Measurements from ENCODE around the gene C1QTNF3. TPM values are rescaled to one million over a fixed set of nuclear protein-coding genes. Genes with fewer than 3 reads are reported as not detected.

The C1QTNF3 gene
- polyA plus RNA-seq, 4 donors, result 54.3 to 65.6 (median 58.5) TPM

Other genes starting within 250 kb of the C1QTNF3 start
- gene ADAMTS12, start 151.2 kb downstream of the C1QTNF3 start, polyA plus RNA-seq (ENCODE audit: insufficient read length in 4 of 4), result 10 to 100 TPM; 14.3 to 17.8 (median 15.9) TPM
- gene RXFP3, start 106.8 kb downstream of the C1QTNF3 start, polyA plus RNA-seq (ENCODE audit: insufficient read length in 4 of 4), result under 1 TPM in 2 of 4 donors, not detected in 2; 0.08 to 0.27 TPM
- gene SLC45A2, start 58.5 kb downstream of the C1QTNF3 start, polyA plus RNA-seq (ENCODE audit: insufficient read length in 4 of 4), result under 1 TPM; 0.25 to 0.71 (median 0.48) TPM
- gene AMACR, start 35.2 kb downstream of the C1QTNF3 start, polyA plus RNA-seq (ENCODE audit: insufficient read length in 4 of 4), result 100 to 1,000 TPM in 1 of 4 donors, 10 to 100 TPM in 3; 86.9 to 113 (median 90.0) TPM

Measured in right renal pelvis (tissue), 4 donors.